GM18868 (cell line): ENCODE measurements around the gene FHIT.

Experiments
- ATAC-seq: cut with Tn5 transposase; IDR thresholded peaks from one replicate; pipeline ENCODE4 v1.9.1; 2021; ENCODE audit warnings: mild to moderate bottlenecking, moderate library complexity; ENCODE audit not compliant: unreplicated experiment

Gene FHIT

GRCh38 chr3:59731943-59732342 lies 1519.3 kb downstream of the FHIT start:
- ATAC-seq = peak; percentile 42

- no peak for ATAC-seq
These were observed 1520.7 kb downstream of the FHIT start for GRCh38 chr3:59730591-59730990.

- ATAC-seq = no peak
These were observed 1522.7 kb downstream of the FHIT start for GRCh38 chr3:59728587-59728908.

GRCh38 chr3:59727902-59728586 lies 1523.2 kb downstream of the FHIT start:
- no peak for ATAC-seq

GRCh38 chr3:59726279-59726678 lies 1525.0 kb downstream of the FHIT start:
- ATAC-seq = no peak

- ATAC-seq = no peak
These were observed 1533.5 kb downstream of the FHIT start for GRCh38 chr3:59717679-59718205.

- no peak for ATAC-seq
These were observed 1537.2 kb downstream of the FHIT start for GRCh38 chr3:59714066-59714465.

GRCh38 chr3:59710554-59710953 lies 1540.7 kb downstream of the FHIT start:
- ATAC-seq = no peak

- ATAC-seq = no peak
These were observed 1541.3 kb downstream of the FHIT start for GRCh38 chr3:59709702-59710553.

GRCh38 chr3:59708202-59708601 lies 1543.0 kb downstream of the FHIT start:
- no peak for ATAC-seq

- ATAC-seq = no peak
These were observed 1547.0 kb downstream of the FHIT start for GRCh38 chr3:59704292-59704691.

- ATAC-seq = no peak
These were observed 1551.5 kb downstream of the FHIT start for GRCh38 chr3:59699648-59700320.
